Tibial nerve (tissue), 4 donors: ENCODE measurements around the gene PNMT.

Source experiments
- EP300 ChIP-seq, 2 donors: sonication (generic); formaldehyde crosslinking; IDR thresholded peaks; one replicate each; pipeline ENCODE4 v1.6.1; 2017; ENCODE audit warnings: antibody characterized with exemption in 2 of 2, mild to moderate bottlenecking in 1 of 2
- POLR2A ChIP-seq, 2 donors: fragments of 450-650 bp; IDR thresholded peaks; one replicate each; pipeline ENCODE4 v1.6.1; 2017; ENCODE audit warnings: antibody characterized with exemption in 2 of 2, mild to moderate bottlenecking in 2 of 2, moderate library complexity in 2 of 2
- TF ChIP-seq, protein P1 (sequence below), 5 experiments: fragments of 200-600 bp in 3 of 5; fragments of 450-650 bp in 2 of 5; sonication (generic) in 3 of 5; IDR thresholded peaks; one replicate each; pipeline ENCODE4 v1.5.1; 2016 to 2019; ENCODE audit warnings: antibody characterized with exemption in 5 of 5, mild to moderate bottlenecking in 3 of 5, moderate library complexity in 2 of 5

DNA sequence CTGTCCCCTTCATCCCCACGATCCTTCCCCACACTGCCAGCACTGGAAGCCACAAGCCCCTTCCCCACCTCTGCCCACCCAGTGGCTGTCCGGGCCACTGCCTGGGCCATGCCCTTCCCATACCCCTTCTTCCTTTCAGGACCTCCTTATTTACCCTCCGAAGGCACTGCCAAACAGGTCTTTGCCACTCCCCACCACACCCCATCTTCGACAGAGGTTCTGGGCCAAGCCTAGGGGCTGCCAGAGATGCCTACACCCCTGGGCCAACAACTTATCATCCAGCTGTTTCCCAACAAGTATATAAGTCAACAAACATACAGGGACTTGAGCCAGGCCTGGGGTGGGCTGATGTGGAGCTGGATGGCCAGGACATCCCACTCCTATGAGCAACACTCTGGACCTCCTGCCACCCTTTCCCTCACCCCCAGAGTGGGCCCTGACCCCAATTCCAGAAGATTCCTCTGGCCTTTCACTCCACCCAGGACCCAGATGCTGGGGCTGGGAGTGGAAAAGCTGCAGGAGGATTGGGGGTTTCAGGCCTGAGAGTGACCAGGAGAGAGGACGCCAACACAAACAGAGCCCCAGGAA is 43.0 kb upstream of the PNMT start:
- TF ChIP-seq POLR2A (IDR thresholded peaks at IDR 0.05) (no peak), EP300 (IDR thresholded peaks at IDR 0.05) (no peak)
- TF ChIP-seq, protein P1, sequence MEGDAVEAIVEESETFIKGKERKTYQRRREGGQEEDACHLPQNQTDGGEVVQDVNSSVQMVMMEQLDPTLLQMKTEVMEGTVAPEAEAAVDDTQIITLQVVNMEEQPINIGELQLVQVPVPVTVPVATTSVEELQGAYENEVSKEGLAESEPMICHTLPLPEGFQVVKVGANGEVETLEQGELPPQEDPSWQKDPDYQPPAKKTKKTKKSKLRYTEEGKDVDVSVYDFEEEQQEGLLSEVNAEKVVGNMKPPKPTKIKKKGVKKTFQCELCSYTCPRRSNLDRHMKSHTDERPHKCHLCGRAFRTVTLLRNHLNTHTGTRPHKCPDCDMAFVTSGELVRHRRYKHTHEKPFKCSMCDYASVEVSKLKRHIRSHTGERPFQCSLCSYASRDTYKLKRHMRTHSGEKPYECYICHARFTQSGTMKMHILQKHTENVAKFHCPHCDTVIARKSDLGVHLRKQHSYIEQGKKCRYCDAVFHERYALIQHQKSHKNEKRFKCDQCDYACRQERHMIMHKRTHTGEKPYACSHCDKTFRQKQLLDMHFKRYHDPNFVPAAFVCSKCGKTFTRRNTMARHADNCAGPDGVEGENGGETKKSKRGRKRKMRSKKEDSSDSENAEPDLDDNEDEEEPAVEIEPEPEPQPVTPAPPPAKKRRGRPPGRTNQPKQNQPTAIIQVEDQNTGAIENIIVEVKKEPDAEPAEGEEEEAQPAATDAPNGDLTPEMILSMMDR (IDR thresholded peaks at IDR 0.05), result no peak
